Measurements from ENCODE around the gene UMODL1. TPM values are rescaled to one million over a fixed set of nuclear protein-coding genes. Genes with fewer than 3 reads are reported as not detected.

The UMODL1 gene
- total and polyA plus RNA-seq, 2 donors (not counting 3 experiments of a cell fraction or from before 2014, with no cell fraction given) = not detected

DNA sequence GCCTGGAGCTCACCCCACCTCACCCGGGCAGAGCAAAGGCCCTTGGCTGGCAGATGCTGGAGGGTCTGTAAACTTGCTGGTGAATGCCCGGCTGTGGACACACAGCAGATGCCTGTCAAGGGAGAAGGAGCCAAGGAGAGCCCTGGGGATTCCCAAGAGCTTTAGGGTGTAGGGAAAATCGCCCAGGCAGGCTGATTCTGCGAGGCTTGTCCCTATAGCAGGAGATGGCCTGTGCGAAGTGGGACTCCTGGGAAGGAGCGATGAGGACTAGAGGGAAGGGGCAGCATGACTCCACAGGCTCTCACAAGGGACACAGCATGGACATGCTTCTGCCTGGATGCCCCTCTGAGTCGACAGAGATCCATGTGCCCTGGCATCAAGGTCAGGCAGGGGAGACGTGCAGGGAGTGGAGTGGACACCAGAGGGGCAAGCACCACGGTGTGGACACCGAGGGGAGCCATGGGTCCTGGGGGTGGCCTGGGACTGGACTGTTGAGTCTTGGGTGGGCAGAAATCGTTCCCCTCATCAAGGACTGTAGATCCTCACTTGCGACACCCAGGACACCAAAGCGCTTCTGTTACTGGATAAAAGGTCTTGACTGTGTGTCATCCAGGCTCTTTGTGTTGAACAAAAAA lies 76.4 kb downstream of the UMODL1 start:
- no TSS peak for BruUV-seq (replicated peaks)
- intact Hi-C loops (cut with micrococcal nuclease) = loop anchor here (10.0 kb wide), 1 partner anchor 187 kb away; no protein-coding TSS in a partner anchor
- H3K4me2 ChIP-seq (ENCODE audit: insufficient read depth, low read length) = no peak overlapping the region
- no peak overlapping the region for H3K9ac ChIP-seq (replicated peaks; ENCODE audit: extremely low read depth, insufficient read depth, low read length)
- CTCF ChIA-PET = interaction anchor here (0.8 to 5.3 kb wide), 6 partner anchors 50 to 233 kb away, joined by 3 to 131 read pairs (median 5); no protein-coding TSS in a partner anchor
- H3K9me3 ChIP-seq (replicated peaks; ENCODE audit: control insufficient read depth, insufficient read depth, low read length) = no peaks in the 10 kb centered on the region
- dilution Hi-C loops (cut with MboI; ENCODE audit: extremely low pct_ligation_motif_present, low sequenced_read_pairs) = no loop called here
- no peak overlapping the region for H2AFZ ChIP-seq (ENCODE audit: low read depth, low read length)
- H3K27me3 ChIP-seq (ENCODE audit: control insufficient read depth in 2 of 2, insufficient read depth in 2 of 2, low read length in 2 of 2) = peaks cover 4% of the 10 kb centered on the region in 2 experiments
- H3K4me1 ChIP-seq (ENCODE audit: control insufficient read depth, extremely low read depth, insufficient read depth, low read length) = no peaks in the 10 kb centered on the region
- no peak overlapping the region for H3K27ac ChIP-seq (ENCODE audit: insufficient read depth, low read depth, low read length)
- H3K36me3 ChIP-seq (ENCODE audit: control insufficient read depth in 2 of 2, extremely low read depth in 1 of 2, insufficient read depth in 2 of 2, low read length in 2 of 2) = no peaks in the 10 kb centered on the region
- DNase-seq (ENCODE audit: low read depth, low spot score) = no peak
- no peak for FAIRE-seq
- TF ChIP-seq, protein P1, sequence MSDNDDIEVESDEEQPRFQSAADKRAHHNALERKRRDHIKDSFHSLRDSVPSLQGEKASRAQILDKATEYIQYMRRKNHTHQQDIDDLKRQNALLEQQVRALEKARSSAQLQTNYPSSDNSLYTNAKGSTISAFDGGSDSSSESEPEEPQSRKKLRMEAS (IDR thresholded peaks at IDR 0.05; ENCODE audit: insufficient read depth, insufficient read length) = no peak
- TF ChIP-seq POLR2A (IDR thresholded peaks at IDR 0.05; ENCODE audit: low read depth, low read length) = no peak
- TF ChIP-seq POLR2AphosphoS5 (IDR thresholded peaks at IDR 0.05; ENCODE audit: insufficient read depth, low read depth, low read length) = no peak
- no peak for TF ChIP-seq GATA2 (IDR thresholded peaks at IDR 0.05; ENCODE audit: insufficient read depth, insufficient read length, low read depth, low read length)
- TF ChIP-seq JUN (IDR thresholded peaks at IDR 0.05; ENCODE audit: borderline replicate concordance, insufficient read depth, insufficient read length, low read depth) = no peak
- TF ChIP-seq, protein P2, sequence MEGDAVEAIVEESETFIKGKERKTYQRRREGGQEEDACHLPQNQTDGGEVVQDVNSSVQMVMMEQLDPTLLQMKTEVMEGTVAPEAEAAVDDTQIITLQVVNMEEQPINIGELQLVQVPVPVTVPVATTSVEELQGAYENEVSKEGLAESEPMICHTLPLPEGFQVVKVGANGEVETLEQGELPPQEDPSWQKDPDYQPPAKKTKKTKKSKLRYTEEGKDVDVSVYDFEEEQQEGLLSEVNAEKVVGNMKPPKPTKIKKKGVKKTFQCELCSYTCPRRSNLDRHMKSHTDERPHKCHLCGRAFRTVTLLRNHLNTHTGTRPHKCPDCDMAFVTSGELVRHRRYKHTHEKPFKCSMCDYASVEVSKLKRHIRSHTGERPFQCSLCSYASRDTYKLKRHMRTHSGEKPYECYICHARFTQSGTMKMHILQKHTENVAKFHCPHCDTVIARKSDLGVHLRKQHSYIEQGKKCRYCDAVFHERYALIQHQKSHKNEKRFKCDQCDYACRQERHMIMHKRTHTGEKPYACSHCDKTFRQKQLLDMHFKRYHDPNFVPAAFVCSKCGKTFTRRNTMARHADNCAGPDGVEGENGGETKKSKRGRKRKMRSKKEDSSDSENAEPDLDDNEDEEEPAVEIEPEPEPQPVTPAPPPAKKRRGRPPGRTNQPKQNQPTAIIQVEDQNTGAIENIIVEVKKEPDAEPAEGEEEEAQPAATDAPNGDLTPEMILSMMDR (IDR thresholded peaks at IDR 0.05; ENCODE audit: extremely low read depth in 1 of 2, insufficient read depth in 1 of 2, low read depth in 1 of 2, low read length in 2 of 2) = no peak
- TF ChIP-seq EZH2 (IDR thresholded peaks at IDR 0.05; ENCODE audit: borderline replicate concordance, low read depth, low read length, severe bottlenecking) = no peak
- no peak for TF ChIP-seq MYC (IDR thresholded peaks at IDR 0.05; ENCODE audit: low read depth, low read length)
- no peak for TF ChIP-seq FOS (IDR thresholded peaks at IDR 0.05; ENCODE audit: borderline replicate concordance, insufficient read depth, low read length)
- no peaks in the 10 kb centered on the region for H3K9me1 ChIP-seq (replicated peaks; ENCODE audit: control insufficient read depth, extremely low read depth, insufficient read depth, low read length)
- POLR2A ChIA-PET = no interaction called here
- H3K79me2 ChIP-seq (ENCODE audit: control insufficient read depth, insufficient read depth, low read length) = no peaks in the 10 kb centered on the region
- H3K4me3 ChIP-seq (replicated peaks in 1 of 3; ENCODE audit: insufficient read depth in 1 of 3, low read depth in 1 of 3, low read length in 3 of 3) = no peak overlapping the region
- no peaks in the 10 kb centered on the region for H4K20me1 ChIP-seq (replicated peaks; ENCODE audit: control insufficient read depth, extremely low read depth, insufficient read depth, low read length)

All from endothelial cell of umbilical vein (primary cell).